A673 (cell line): ENCODE data around the gene RASGEF1C.

Source experiments
- EZH2 ChIP-seq: fragments of 200-600 bp; sonication (generic); IDR thresholded peaks from 2 replicates; pipeline ENCODE4 v1.6.1; 2017; ENCODE audit warnings: borderline replicate concordance, low read depth, mild to moderate bottlenecking, mixed read lengths, antibody characterized with exemption, low read length; ENCODE audit not compliant: poor library complexity, severe bottlenecking
- TF ChIP-seq, protein P1 (sequence below): fragments of 300-800, 200-600 bp; sonication (generic); conservative IDR thresholded peaks from 2 replicates; pipeline ENCODE4 v1.5.1; 2017; ENCODE audit warnings: low read depth, mild to moderate bottlenecking, antibody characterized with exemption, low read length, moderate library complexity, mixed read lengths

DNA sequence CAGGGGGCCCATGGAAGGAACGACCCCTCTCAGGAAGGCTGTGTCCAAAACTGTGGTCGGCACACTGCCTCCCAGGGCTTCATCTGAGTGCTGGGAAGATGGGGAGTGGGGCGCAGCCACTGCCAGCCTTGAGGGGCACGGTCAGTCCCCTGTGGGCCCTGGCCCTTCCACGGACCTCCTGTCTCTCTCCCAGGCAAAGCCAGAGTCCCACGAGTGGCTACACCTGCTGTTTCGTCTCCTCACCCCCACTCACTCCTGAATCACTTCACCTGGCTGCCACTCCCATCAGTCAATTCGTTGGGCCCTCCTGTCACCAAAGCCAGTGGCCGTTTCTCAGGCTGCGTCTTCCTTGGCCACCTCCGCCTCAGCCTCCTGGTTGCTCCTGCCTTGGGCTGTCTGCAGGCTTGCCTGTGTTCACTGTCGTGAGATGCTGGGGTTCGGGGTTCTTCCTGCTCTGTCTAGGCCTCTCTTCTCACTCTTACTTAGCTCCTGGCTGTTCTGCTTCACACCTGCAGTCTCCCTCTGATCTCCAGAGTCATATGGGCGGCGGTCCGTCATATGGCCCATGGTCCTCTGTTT is 78.6 kb downstream of the RASGEF1C start:
- TF ChIP-seq, protein P1, sequence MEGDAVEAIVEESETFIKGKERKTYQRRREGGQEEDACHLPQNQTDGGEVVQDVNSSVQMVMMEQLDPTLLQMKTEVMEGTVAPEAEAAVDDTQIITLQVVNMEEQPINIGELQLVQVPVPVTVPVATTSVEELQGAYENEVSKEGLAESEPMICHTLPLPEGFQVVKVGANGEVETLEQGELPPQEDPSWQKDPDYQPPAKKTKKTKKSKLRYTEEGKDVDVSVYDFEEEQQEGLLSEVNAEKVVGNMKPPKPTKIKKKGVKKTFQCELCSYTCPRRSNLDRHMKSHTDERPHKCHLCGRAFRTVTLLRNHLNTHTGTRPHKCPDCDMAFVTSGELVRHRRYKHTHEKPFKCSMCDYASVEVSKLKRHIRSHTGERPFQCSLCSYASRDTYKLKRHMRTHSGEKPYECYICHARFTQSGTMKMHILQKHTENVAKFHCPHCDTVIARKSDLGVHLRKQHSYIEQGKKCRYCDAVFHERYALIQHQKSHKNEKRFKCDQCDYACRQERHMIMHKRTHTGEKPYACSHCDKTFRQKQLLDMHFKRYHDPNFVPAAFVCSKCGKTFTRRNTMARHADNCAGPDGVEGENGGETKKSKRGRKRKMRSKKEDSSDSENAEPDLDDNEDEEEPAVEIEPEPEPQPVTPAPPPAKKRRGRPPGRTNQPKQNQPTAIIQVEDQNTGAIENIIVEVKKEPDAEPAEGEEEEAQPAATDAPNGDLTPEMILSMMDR: no peak
- TF ChIP-seq EZH2: no peak
